Type B pancreatic cell (in vitro differentiated cells): ENCODE results near the gene LRP1B. TPM values are rescaled to one million over a fixed set of nuclear protein-coding genes. Genes with fewer than 3 reads are reported as not detected.

Source experiments
- DNase-seq: peaks from one replicate; pipeline ENCODE4 v3.0.0; 2021; ENCODE audit warnings: mixed read lengths; ENCODE audit not compliant: unreplicated experiment; ENCODE audit errors: extremely low spot score
- H3K27ac Mint-ChIP-seq: 2 replicates; pipeline ENCODE4 v1.8.0; 2021; ENCODE audit warnings: mild to moderate bottlenecking, mixed read lengths
- H3K27me3 Mint-ChIP-seq: 2 replicates; pipeline ENCODE4 v1.8.0; 2021; ENCODE audit warnings: mixed read lengths
- H3K36me3 Mint-ChIP-seq: 2 replicates; pipeline ENCODE4 v1.8.0; 2021; ENCODE audit warnings: mixed read lengths
- H3K4me1 Mint-ChIP-seq: one replicate; pipeline ENCODE4 v1.8.0; 2021; ENCODE audit warnings: mixed read lengths; ENCODE audit not compliant: unreplicated experiment
- H3K4me3 Mint-ChIP-seq: 2 replicates; pipeline ENCODE4 v1.8.0; 2021; ENCODE audit warnings: mild to moderate bottlenecking, mixed read lengths
- H3K9me3 Mint-ChIP-seq: 2 replicates; pipeline ENCODE4 v1.8.0; 2021; ENCODE audit warnings: mixed read lengths
- CTCF ChIP-seq: fragments of 200-600 bp; sonication (generic); conservative IDR thresholded peaks from 2 replicates; pipeline ENCODE4 v1.5.0; 2021; ENCODE audit warnings: antibody characterized with exemption, mild to moderate bottlenecking
- total RNA-seq: library from RNA; stranded (reverse); gene quantifications from 2 replicates; pipeline ENCODE4 v1.2.1, GENCODE V29; 2021; ENCODE audit warnings: low replicate concordance

The LRP1B gene
- total RNA-seq, 1 donor from 2014 or later = 16.0 TPM

GRCh38 chr2:141928476-141928875 lies 202.3 kb downstream of the LRP1B start:
- Mint-ChIP-seq H3K36me3 (no peaks in the 10 kb centered on the region), H3K27ac (no peak overlapping the region), H3K27me3 (no peaks in the 10 kb centered on the region), H3K4me1 (peaks cover 25% of the 10 kb centered on the region), H3K9me3 (peaks cover 8% of the 10 kb centered on the region), H3K4me3 (no peak overlapping the region)
- no peak for DNase-seq
- TF ChIP-seq CTCF = no peak

GRCh38 chr2:141927536-141927935 lies 203.3 kb downstream of the LRP1B start:
- no peak for DNase-seq
- Mint-ChIP-seq H3K4me1 (peaks cover 25% of the 10 kb centered on the region), H3K27ac (no peak overlapping the region), H3K27me3 (no peaks in the 10 kb centered on the region), H3K4me3 (no peak overlapping the region), H3K36me3 (no peaks in the 10 kb centered on the region), H3K9me3 (peaks cover 8% of the 10 kb centered on the region)
- no peak for TF ChIP-seq CTCF

- Mint-ChIP-seq H3K27ac (no peak overlapping the region), H3K36me3 (no peaks in the 10 kb centered on the region), H3K4me1 (peaks cover 20% of the 10 kb centered on the region), H3K4me3 (peak overlapping the region; percentile 5), H3K27me3 (no peaks in the 10 kb centered on the region), H3K9me3 (peaks cover 8% of the 10 kb centered on the region)
- TF ChIP-seq CTCF = no peak
- DNase-seq = no peak
These were observed 205.3 kb downstream of the LRP1B start for GRCh38 chr2:141925511-141925910.

GRCh38 chr2:141923657-141924056 lies 207.2 kb downstream of the LRP1B start:
- peaks cover 8% of the 10 kb centered on the region for H3K9me3 Mint-ChIP-seq
- H3K27ac Mint-ChIP-seq = no peak overlapping the region
- no peak overlapping the region for H3K4me3 Mint-ChIP-seq
- TF ChIP-seq CTCF = no peak
- no peak for DNase-seq
- peaks cover 20% of the 10 kb centered on the region for H3K4me1 Mint-ChIP-seq
- H3K36me3 Mint-ChIP-seq = no peaks in the 10 kb centered on the region
- no peaks in the 10 kb centered on the region for H3K27me3 Mint-ChIP-seq

GRCh38 chr2:141911485-141912066 lies 219.2 kb downstream of the LRP1B start:
- DNase-seq = no peak
- peak overlapping the region; percentile 36 for H3K27ac Mint-ChIP-seq
- no peaks in the 10 kb centered on the region for H3K27me3 Mint-ChIP-seq
- peaks cover 6% of the 10 kb centered on the region for H3K9me3 Mint-ChIP-seq
- no peak overlapping the region for H3K4me3 Mint-ChIP-seq
- no peaks in the 10 kb centered on the region for H3K4me1 Mint-ChIP-seq
- H3K36me3 Mint-ChIP-seq = no peaks in the 10 kb centered on the region
- TF ChIP-seq CTCF = peak; percentile 69

- H3K9me3 Mint-ChIP-seq = no peaks in the 10 kb centered on the region
- H3K4me1 Mint-ChIP-seq = no peaks in the 10 kb centered on the region
- H3K27ac Mint-ChIP-seq = no peak overlapping the region
- no peak overlapping the region for H3K4me3 Mint-ChIP-seq
- DNase-seq = no peak
- H3K36me3 Mint-ChIP-seq = no peaks in the 10 kb centered on the region
- no peaks in the 10 kb centered on the region for H3K27me3 Mint-ChIP-seq
- TF ChIP-seq CTCF = no peak
These were observed 224.1 kb downstream of the LRP1B start for GRCh38 chr2:141906678-141907077.
